Measurements from ENCODE around the gene SKAP1.

- TF ChIP-seq CTCF (conservative IDR thresholded peaks at IDR 0.05; ENCODE audit: low read depth in 2 of 2) (no peak), REST (IDR thresholded peaks at IDR 0.05; ENCODE audit: unreplicated experiment) (no peak), EZH2phosphoT487 (IDR thresholded peaks at IDR 0.05; ENCODE audit: unreplicated experiment) (no peak), CREB1 (CRISPR knock-in tag; IDR thresholded peaks at IDR 0.05; ENCODE audit: low read depth) (no peak), POLR2AphosphoS5 (IDR thresholded peaks at IDR 0.05; ENCODE audit: low read depth) (no peak), EZH2 (IDR thresholded peaks at IDR 0.05; ENCODE audit: low read depth, unreplicated experiment) (no peak), ETS1 (IDR thresholded peaks at IDR 0.05) (no peak), ZNF331 (CRISPR knock-in tag; IDR thresholded peaks at IDR 0.05; ENCODE audit: low read depth) (no peak)
These were observed 193.3 kb downstream of the SKAP1 start for GRCh38 chr17:48236681-48237134.

Data from GM23338 (cell line).